Loucy (cell line): Measurements from ENCODE around the gene GAS6.

ENCODE experiments used
- H2AFZ ChIP-seq: fragments of 200-600 bp; sonication (generic); 2 replicates; pipeline ENCODE4 v1.6.0; 2016; ENCODE audit warnings: antibody characterized with exemption, mild to moderate bottlenecking, low read length, moderate library complexity
- H3F3A ChIP-seq: fragments of 200-600 bp; 2 replicates; pipeline ENCODE4 v1.6.0; 2016; ENCODE audit warnings: antibody characterized with exemption, low read depth, mild to moderate bottlenecking
- H3K27me3 ChIP-seq: fragments of 200-600 bp; sonication (generic); 2 replicates; pipeline ENCODE4 v1.6.1; 2014; ENCODE audit warnings: low read length, mild to moderate bottlenecking; ENCODE audit not compliant: insufficient read depth, poor library complexity, severe bottlenecking
- H3K36me3 ChIP-seq: fragments of 200-600 bp; sonication (generic); 2 replicates; pipeline ENCODE4 v1.6.1; 2016; ENCODE audit warnings: low read length; ENCODE audit not compliant: insufficient read depth
- H3K4me1 ChIP-seq: fragments of 200-600 bp; sonication (generic); 2 replicates; pipeline ENCODE4 v1.5.1; 2014; ENCODE audit warnings: low read length, mild to moderate bottlenecking; ENCODE audit not compliant: insufficient read depth, poor library complexity, severe bottlenecking
- H3K4me2 ChIP-seq: fragments of 200-600 bp; sonication (generic); 2 replicates; pipeline ENCODE4 v1.6.0; 2014; ENCODE audit warnings: antibody characterized with exemption, low read length, low read depth, mild to moderate bottlenecking; ENCODE audit not compliant: poor library complexity, severe bottlenecking
- H3K4me3 ChIP-seq: fragments of 200-600 bp; sonication (generic); 2 replicates; pipeline ENCODE4 v1.5.1; 2014; ENCODE audit warnings: low read length, mild to moderate bottlenecking, mixed read lengths; ENCODE audit not compliant: poor library complexity, severe bottlenecking
- H3K79me2 ChIP-seq: fragments of 200-600 bp; sonication (generic); 2 replicates; pipeline ENCODE4 v1.6.1; 2014; ENCODE audit warnings: low read length; ENCODE audit not compliant: insufficient read depth
- H3K9ac ChIP-seq: fragments of 200-600 bp; sonication (generic); 2 replicates; pipeline ENCODE4 v1.6.0; 2014; ENCODE audit warnings: mild to moderate bottlenecking, low read depth, low read length, moderate library complexity; ENCODE audit not compliant: poor library complexity, severe bottlenecking
- H3K9me2 ChIP-seq: fragments of 200-600 bp; sonication (generic); replicated peaks from 2 replicates; pipeline ENCODE4 v1.6.1; 2016; ENCODE audit warnings: low read depth, low read length, mixed read lengths
- H3K9me3 ChIP-seq: fragments of 200-600 bp; sonication (generic); 2 replicates; pipeline ENCODE4 v1.6.1; 2014; ENCODE audit warnings: mild to moderate bottlenecking, antibody characterized with exemption, low read length, low read depth; ENCODE audit not compliant: insufficient read depth
- H4K20me1 ChIP-seq: fragments of 200-600 bp; sonication (generic); 2 replicates; pipeline ENCODE4 v1.6.0; 2014; ENCODE audit warnings: antibody characterized with exemption, low read length, mild to moderate bottlenecking; ENCODE audit not compliant: insufficient read depth, poor library complexity, severe bottlenecking
- EZH2phosphoT487 ChIP-seq: fragments of 200-600 bp; IDR thresholded peaks from 2 replicates; pipeline ENCODE4 v1.6.1; 2018; ENCODE audit warnings: antibody characterized with exemption, mild to moderate bottlenecking, moderate library complexity, borderline replicate concordance
- TF ChIP-seq, protein P1 (sequence below): fragments of 200-600 bp; sonication (generic); conservative IDR thresholded peaks from 2 replicates; pipeline ENCODE4 v1.5.1; 2014; ENCODE audit warnings: mild to moderate bottlenecking, antibody characterized with exemption, low read length

Gene GAS6

DNA sequence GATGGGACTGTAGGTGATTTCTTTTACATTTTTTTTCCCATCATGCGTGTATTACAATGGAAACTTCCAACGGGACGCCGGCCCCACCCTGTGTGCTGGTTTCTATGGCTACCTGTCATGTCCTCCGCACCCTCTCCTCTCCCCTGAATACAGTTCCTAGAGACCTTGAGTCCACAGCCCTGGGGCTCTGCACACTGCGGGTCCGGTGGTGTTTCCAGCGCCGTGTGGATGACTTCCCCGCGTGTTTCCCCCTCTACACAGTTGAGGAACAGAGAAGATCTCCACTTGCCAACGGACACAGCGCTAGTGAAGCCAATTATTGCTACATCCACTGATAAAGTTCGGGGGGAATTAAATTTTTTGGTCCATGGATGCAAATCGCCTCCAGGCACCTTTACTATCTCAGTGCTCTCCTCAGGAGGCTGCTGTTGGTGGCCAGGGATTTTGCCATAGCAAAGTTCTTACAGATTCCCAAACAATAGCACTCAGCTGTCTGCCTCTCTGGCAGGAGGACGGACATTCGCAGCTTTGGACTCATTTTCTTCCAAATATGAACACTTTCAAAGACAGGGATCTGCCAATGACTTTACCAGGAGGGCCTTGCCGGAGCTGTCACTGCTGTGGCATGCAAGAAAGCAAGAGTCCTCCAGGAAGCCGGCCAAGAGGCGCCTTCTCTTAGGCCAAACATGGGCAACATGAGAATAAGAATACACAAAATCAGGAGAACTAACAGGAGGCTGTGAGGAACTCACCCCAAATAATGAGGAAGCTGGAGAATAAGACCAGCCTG lies 39.3 kb upstream of the GAS6 start:
- Histone ChIP-seq H3K4me1 (no peaks in the 10 kb centered on the region), H3F3A (no peaks in the 10 kb centered on the region), H3K27me3 (no peaks in the 10 kb centered on the region), H2AFZ (no peak overlapping the region), H3K9ac (no peak overlapping the region), H3K36me3 (no peaks in the 10 kb centered on the region), H3K4me3 (no peak overlapping the region), H3K79me2 (no peaks in the 10 kb centered on the region), H3K9me2 (no peaks in the 10 kb centered on the region), H3K9me3 (peaks cover 4% of the 10 kb centered on the region; the same call in 1 of the 2 replicates), H3K4me2 (no peak overlapping the region), H4K20me1 (no peaks in the 10 kb centered on the region)
- TF ChIP-seq EZH2phosphoT487, result no peak
- TF ChIP-seq, protein P1, sequence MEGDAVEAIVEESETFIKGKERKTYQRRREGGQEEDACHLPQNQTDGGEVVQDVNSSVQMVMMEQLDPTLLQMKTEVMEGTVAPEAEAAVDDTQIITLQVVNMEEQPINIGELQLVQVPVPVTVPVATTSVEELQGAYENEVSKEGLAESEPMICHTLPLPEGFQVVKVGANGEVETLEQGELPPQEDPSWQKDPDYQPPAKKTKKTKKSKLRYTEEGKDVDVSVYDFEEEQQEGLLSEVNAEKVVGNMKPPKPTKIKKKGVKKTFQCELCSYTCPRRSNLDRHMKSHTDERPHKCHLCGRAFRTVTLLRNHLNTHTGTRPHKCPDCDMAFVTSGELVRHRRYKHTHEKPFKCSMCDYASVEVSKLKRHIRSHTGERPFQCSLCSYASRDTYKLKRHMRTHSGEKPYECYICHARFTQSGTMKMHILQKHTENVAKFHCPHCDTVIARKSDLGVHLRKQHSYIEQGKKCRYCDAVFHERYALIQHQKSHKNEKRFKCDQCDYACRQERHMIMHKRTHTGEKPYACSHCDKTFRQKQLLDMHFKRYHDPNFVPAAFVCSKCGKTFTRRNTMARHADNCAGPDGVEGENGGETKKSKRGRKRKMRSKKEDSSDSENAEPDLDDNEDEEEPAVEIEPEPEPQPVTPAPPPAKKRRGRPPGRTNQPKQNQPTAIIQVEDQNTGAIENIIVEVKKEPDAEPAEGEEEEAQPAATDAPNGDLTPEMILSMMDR, result no peak

GRCh38 chr13:113902481-113902880 lies 38.6 kb upstream of the GAS6 start:
- Histone ChIP-seq H4K20me1 (no peaks in the 10 kb centered on the region), H3K4me3 (no peak overlapping the region), H2AFZ (no peak overlapping the region), H3K4me1 (no peaks in the 10 kb centered on the region), H3F3A (no peaks in the 10 kb centered on the region), H3K27me3 (no peaks in the 10 kb centered on the region), H3K4me2 (no peak overlapping the region), H3K9me3 (peaks cover 9% of the 10 kb centered on the region; the same call in 1 of the 2 replicates), H3K9me2 (no peaks in the 10 kb centered on the region), H3K9ac (no peak overlapping the region), H3K79me2 (no peaks in the 10 kb centered on the region), H3K36me3 (no peaks in the 10 kb centered on the region)
- TF ChIP-seq, protein P1, result no peak
- TF ChIP-seq EZH2phosphoT487, result no peak

DNA sequence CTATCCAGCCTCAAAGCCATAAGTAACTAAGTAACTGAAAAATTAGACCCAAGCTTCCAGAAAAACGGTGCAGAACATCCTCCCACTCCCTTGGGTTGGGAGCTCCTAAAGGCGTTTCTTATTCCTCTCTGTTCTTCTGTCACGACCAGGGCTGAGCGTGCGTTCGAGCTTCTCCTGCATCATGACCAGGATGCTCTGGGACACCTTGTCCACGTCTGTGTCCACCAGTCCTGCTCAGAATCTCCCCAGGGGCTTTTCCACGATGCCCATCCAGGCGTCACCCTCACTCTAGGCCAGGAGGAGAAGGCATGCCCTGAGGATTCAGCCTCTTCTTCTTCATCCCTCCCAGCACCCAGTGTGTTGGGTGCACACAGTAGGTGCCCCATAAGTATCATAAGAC lies 37.8 kb upstream of the GAS6 start:
- Histone ChIP-seq H3K4me1 (no peaks in the 10 kb centered on the region), H3K9me3 (peaks cover 14% of the 10 kb centered on the region; the same call in 1 of the 2 replicates), H2AFZ (no peak overlapping the region), H3K9me2 (no peaks in the 10 kb centered on the region), H3K4me3 (no peak overlapping the region), H3K79me2 (no peaks in the 10 kb centered on the region), H4K20me1 (no peaks in the 10 kb centered on the region), H3K9ac (no peak overlapping the region), H3K27me3 (no peaks in the 10 kb centered on the region), H3K4me2 (no peak overlapping the region), H3F3A (no peaks in the 10 kb centered on the region), H3K36me3 (no peaks in the 10 kb centered on the region)
- TF ChIP-seq, protein P1, result no peak
- TF ChIP-seq EZH2phosphoT487, result no peak
